Measurements from ENCODE around the gene FUT3.
"Not testable (repeated sequence)": the region's sequence is repeated elsewhere in the genome, so short reads cannot be mapped to it uniquely, and the experiment has no call there.

Gene FUT3

GRCh38 chr19:5877427-5877826, 26.2 kb upstream of the FUT3 start:
- in situ Hi-C loops (cut with HindIII; ENCODE audit: low pct_unique_long_range_greater_than_20kb, low sequenced_read_pairs), result no loop called here
- no peak for TF ChIP-seq JUND (IDR thresholded peaks at IDR 0.05; ENCODE audit: low read depth)
- no peak for DNase-seq (ENCODE audit: low read depth in 1 of 2, low spot score in 1 of 2)

- in situ Hi-C loops (cut with HindIII; ENCODE audit: low pct_unique_long_range_greater_than_20kb, low sequenced_read_pairs); DNase-seq (ENCODE audit: low read depth in 1 of 2, low spot score in 1 of 2): not testable (repeated sequence)
These were observed 23.2 kb upstream of the FUT3 start for GRCh38 chr19:5874496-5874895.

- TF ChIP-seq JUND (IDR thresholded peaks at IDR 0.05; ENCODE audit: low read depth), result no peak
- DNase-seq (ENCODE audit: low read depth in 1 of 2, low spot score in 1 of 2), result no peak
- in situ Hi-C loops (cut with HindIII; ENCODE audit: low pct_unique_long_range_greater_than_20kb, low sequenced_read_pairs), result no loop called here
These were observed 22.5 kb upstream of the FUT3 start for GRCh38 chr19:5873617-5874199.

GRCh38 chr19:5870986-5871394, 19.7 kb upstream of the FUT3 start:
- in situ Hi-C loops (cut with HindIII; ENCODE audit: low pct_unique_long_range_greater_than_20kb, low sequenced_read_pairs), result no loop called here
- TF ChIP-seq JUND (IDR thresholded peaks at IDR 0.05; ENCODE audit: low read depth), result no peak
- no peak for DNase-seq (ENCODE audit: low read depth in 1 of 2, low spot score in 1 of 2)

- TF ChIP-seq JUND (IDR thresholded peaks at IDR 0.05; ENCODE audit: low read depth), result no peak
- no peak for DNase-seq (ENCODE audit: low read depth in 1 of 2, low spot score in 1 of 2)
- in situ Hi-C loops (cut with HindIII; ENCODE audit: low pct_unique_long_range_greater_than_20kb, low sequenced_read_pairs), result no loop called here
These were observed 16.2 kb upstream of the FUT3 start for GRCh38 chr19:5867201-5868136.

- TF ChIP-seq JUND (IDR thresholded peaks at IDR 0.05; ENCODE audit: low read depth), result no peak
- in situ Hi-C loops (cut with HindIII; ENCODE audit: low pct_unique_long_range_greater_than_20kb, low sequenced_read_pairs), result no loop called here
- no peak for DNase-seq (ENCODE audit: low read depth in 1 of 2, low spot score in 1 of 2)
These were observed 14.5 kb upstream of the FUT3 start for GRCh38 chr19:5865772-5866171.

- in situ Hi-C loops (cut with HindIII; ENCODE audit: low pct_unique_long_range_greater_than_20kb, low sequenced_read_pairs), result no loop called here
- DNase-seq (ENCODE audit: low read depth in 1 of 2, low spot score in 1 of 2), result peak in 1 of 2 experiments; percentile 31
- no peak for TF ChIP-seq JUND (IDR thresholded peaks at IDR 0.05; ENCODE audit: low read depth)
These were observed 13.7 kb upstream of the FUT3 start for GRCh38 chr19:5864725-5865486.

GRCh38 chr19:5864013-5864720, 12.9 kb upstream of the FUT3 start:
- TF ChIP-seq JUND (IDR thresholded peaks at IDR 0.05; ENCODE audit: low read depth), result no peak
- in situ Hi-C loops (cut with HindIII; ENCODE audit: low pct_unique_long_range_greater_than_20kb, low sequenced_read_pairs), result no loop called here
- DNase-seq (ENCODE audit: low read depth in 1 of 2, low spot score in 1 of 2), result no peak

GRCh38 chr19:5863030-5863665, 11.9 kb upstream of the FUT3 start:
- no peak for TF ChIP-seq JUND (IDR thresholded peaks at IDR 0.05; ENCODE audit: low read depth)
- DNase-seq (ENCODE audit: low read depth in 1 of 2, low spot score in 1 of 2), result no peak
- in situ Hi-C loops (cut with HindIII; ENCODE audit: low pct_unique_long_range_greater_than_20kb, low sequenced_read_pairs), result no loop called here

- DNase-seq (ENCODE audit: low read depth in 1 of 2, low spot score in 1 of 2), result no peak
- no peak for TF ChIP-seq JUND (IDR thresholded peaks at IDR 0.05; ENCODE audit: low read depth)
- in situ Hi-C loops (cut with HindIII; ENCODE audit: low pct_unique_long_range_greater_than_20kb, low sequenced_read_pairs), result no loop called here
These were observed 6.2 kb upstream of the FUT3 start for GRCh38 chr19:5857203-5858081.

- DNase-seq (ENCODE audit: low read depth in 1 of 2, low spot score in 1 of 2); in situ Hi-C loops (cut with HindIII; ENCODE audit: low pct_unique_long_range_greater_than_20kb, low sequenced_read_pairs): not testable (repeated sequence)
These were observed 3.9 kb upstream of the FUT3 start for GRCh38 chr19:5855151-5855550.

- DNase-seq (ENCODE audit: low read depth in 1 of 2, low spot score in 1 of 2); in situ Hi-C loops (cut with HindIII; ENCODE audit: low pct_unique_long_range_greater_than_20kb, low sequenced_read_pairs): not testable (repeated sequence)
These were observed 2.9 kb upstream of the FUT3 start for GRCh38 chr19:5854121-5854520.

All from T47D (cell line).